GM12891 (cell line): ENCODE measurements around the gene IRF4.

Source experiments
- DNase-seq: peaks from one replicate; pipeline ENCODE4 v3.0.0; 2011; ENCODE audit warnings: low spot score; ENCODE audit not compliant: insufficient read length
- FAIRE-seq: peaks from 2 replicates; lab custom pipeline; 2011; peaks lifted over from hg19 to GRCh38; lab: Jason Lieb, UNC
- PAX5 ChIP-seq: IDR thresholded peaks from 2 replicates; pipeline ENCODE4 v1.6.1; 2011; ENCODE audit warnings: low read length, moderate library complexity, mild to moderate bottlenecking; ENCODE audit not compliant: insufficient read depth, severe bottlenecking
- POLR2A ChIP-seq: IDR thresholded peaks from 2 replicates; pipeline ENCODE4 v1.6.1; 2011; ENCODE audit warnings: low read depth, low read length, control low read depth
- POLR2AphosphoS5 ChIP-seq: IDR thresholded peaks from 2 replicates; pipeline ENCODE4 v1.6.1; 2011; ENCODE audit warnings: low read depth, low read length, control low read depth
- POU2F2 ChIP-seq: IDR thresholded peaks from 2 replicates; pipeline ENCODE4 v1.6.1; 2011; ENCODE audit warnings: low read depth, mild to moderate bottlenecking, control low read depth, low read length, moderate library complexity
- SPI1 ChIP-seq: IDR thresholded peaks from 2 replicates; pipeline ENCODE4 v1.6.1; 2011; ENCODE audit warnings: low read depth, low read length, control low read depth
- TAF1 ChIP-seq: IDR thresholded peaks from 2 replicates; pipeline ENCODE4 v1.6.1; 2011; ENCODE audit warnings: low read depth, low read length, control low read depth

IRF4 gene

GRCh38 chr6:346386-347030 is 45.0 kb upstream of the IRF4 start:
- TF ChIP-seq POU2F2, result no peak
- TF ChIP-seq TAF1, result no peak
- no peak for TF ChIP-seq SPI1
- no peak for TF ChIP-seq PAX5
- no peak for TF ChIP-seq POLR2AphosphoS5
- TF ChIP-seq POLR2A, result no peak
- DNase-seq (no peak), FAIRE-seq (peak; percentile 56)

GRCh38 chr6:347232-347631 is 44.3 kb upstream of the IRF4 start:
- DNase-seq (no peak), FAIRE-seq (peak; percentile 93)
- TF ChIP-seq POLR2AphosphoS5 (no peak), POU2F2 (peak; percentile 99)

- no peak for FAIRE-seq
- DNase-seq, result no peak
- TF ChIP-seq POLR2AphosphoS5 (no peak), POU2F2 (no peak), PAX5 (no peak), POLR2A (no peak), SPI1 (no peak), TAF1 (no peak)
Observed at GRCh38 chr6:347951-348859, 43.3 kb upstream of the IRF4 start.

GRCh38 chr6:348860-349396 is 42.6 kb upstream of the IRF4 start:
- FAIRE-seq (peak; percentile 78), DNase-seq (no peak)
- no peak for TF ChIP-seq POU2F2
- TF ChIP-seq TAF1, result no peak
- no peak for TF ChIP-seq SPI1
- no peak for TF ChIP-seq POLR2AphosphoS5
- TF ChIP-seq POLR2A, result no peak
- TF ChIP-seq PAX5, result no peak

- FAIRE-seq, result no peak
- DNase-seq, result no peak
- TF ChIP-seq POLR2AphosphoS5 (no peak), POU2F2 (no peak), POLR2A (no peak), PAX5 (no peak), SPI1 (no peak), TAF1 (no peak)
Observed at GRCh38 chr6:349491-349921, 42.0 kb upstream of the IRF4 start.

- DNase-seq (no peak), FAIRE-seq (no peak)
- TF ChIP-seq SPI1 (no peak), PAX5 (no peak), POLR2A (no peak), POU2F2 (no peak), POLR2AphosphoS5 (no peak), TAF1 (no peak)
Observed at GRCh38 chr6:350371-350770, 41.2 kb upstream of the IRF4 start.

GRCh38 chr6:351011-351866 is 40.3 kb upstream of the IRF4 start:
- TF ChIP-seq PAX5 (no peak), POLR2AphosphoS5 (no peak), POU2F2 (no peak), SPI1 (no peak), POLR2A (no peak; the same call in 1 of the 2 replicates), TAF1 (no peak)
- FAIRE-seq (peak; percentile 31), DNase-seq (no peak)

- FAIRE-seq (no peak), DNase-seq (no peak)
- TF ChIP-seq POLR2AphosphoS5 (peak; percentile 26; the same call in 1 of the 2 replicates), TAF1 (no peak)
Observed at GRCh38 chr6:351867-352289, 39.7 kb upstream of the IRF4 start.

GRCh38 chr6:352474-352873 is 39.1 kb upstream of the IRF4 start:
- no peak for TF ChIP-seq POLR2AphosphoS5
- TF ChIP-seq SPI1, result no peak
- no peak for TF ChIP-seq TAF1
- TF ChIP-seq PAX5, result no peak
- TF ChIP-seq POLR2A, result no peak
- TF ChIP-seq POU2F2, result no peak
- DNase-seq (no peak), FAIRE-seq (no peak)

- DNase-seq, result no peak
Observed at GRCh38 chr6:352896-353470, 38.6 kb upstream of the IRF4 start.

More at GRCh38 chr6:352896-353470, 38.6 kb upstream of the IRF4 start:
- FAIRE-seq, result no peak
- TF ChIP-seq SPI1 (no peak), POLR2A (0 out of 2 replicates have a peak, but pooled peaks have one; percentile 6)
